Measurements from ENCODE around the gene HYI. TPM values are rescaled to one million over a fixed set of nuclear protein-coding genes. Genes with fewer than 3 reads are reported as not detected.

The HYI gene
- total and polyA plus RNA-seq, 2 of the 8 experiments (the other 6 are each of a cell fraction or from before 2014, with no cell fraction given), result 14.4 to 17.7 TPM

- H3K18ac ChIP-seq (ENCODE audit: extremely low read depth, low read length), result no peak overlapping the region
- no peak overlapping the region for H4K5ac ChIP-seq (ENCODE audit: insufficient read length, low read depth, low read length)
- no peaks in the 10 kb centered on the region for H3K4me1 ChIP-seq (replicated peaks in 1 of 4; ENCODE audit: control insufficient read depth in 3 of 4, insufficient read depth in 4 of 4, low read length in 3 of 4)
- H4K91ac ChIP-seq (replicated peaks; ENCODE audit: insufficient read length, low read length), result no peak overlapping the region
- H2AK5ac ChIP-seq (ENCODE audit: low read depth, low read length), result no peak overlapping the region
- H4K8ac ChIP-seq (ENCODE audit: extremely low read depth, insufficient read depth, low read length), result no peak overlapping the region; the same call in 1 of the 2 replicates
- no peak overlapping the region for H2BK15ac ChIP-seq (ENCODE audit: low read length)
- no peaks in the 10 kb centered on the region for H3K79me1 ChIP-seq (ENCODE audit: low read depth, low read length)
- H3K36me3 ChIP-seq (ENCODE audit: control insufficient read depth in 2 of 4, insufficient read depth in 4 of 4, low read length in 3 of 4), result peaks cover 0 to 15% (median 6%) of the 10 kb centered on the region in 4 experiments; a peak in 6 of 8 replicates
- CTCF ChIA-PET (ENCODE audit: partially characterized antibody), result interaction anchor here (0.9 to 4.8 kb wide), 4 partner anchors 11 to 181 kb away, joined by 3 to 19 read pairs (median 3); no protein-coding TSS in a partner anchor
- no peak overlapping the region for H3K23ac ChIP-seq (ENCODE audit: insufficient read length)
- no peak overlapping the region for H2BK120ac ChIP-seq (replicated peaks; ENCODE audit: low read depth, low read length)
- H3K56ac ChIP-seq (replicated peaks; ENCODE audit: insufficient read length, low read depth, low read length), result no peak overlapping the region
- TF ChIP-seq RXRA (IDR thresholded peaks at IDR 0.05; ENCODE audit: insufficient read depth, low read depth, low read length), result no peak
- POLR2A ChIA-PET (ENCODE audit: partially characterized antibody), result interaction anchor here (0.8 to 1.3 kb wide), 5 partner anchors 9 to 31 kb away, joined by 3 to 6 read pairs (median 3); partner anchors contain the start of gene HYI
- H3K4me2 ChIP-seq (ENCODE audit: insufficient read depth in 1 of 2, low read depth in 2 of 2, low read length in 2 of 2), result no peak overlapping the region
- H3K4ac ChIP-seq (replicated peaks; ENCODE audit: insufficient read length, low read depth, low read length), result no peak overlapping the region
- peaks cover 0 to 4% of the 10 kb centered on the region in 2 experiments for H4K20me1 ChIP-seq (replicated peaks in 1 of 2; ENCODE audit: control insufficient read depth in 1 of 2, insufficient read depth in 2 of 2, low read length in 2 of 2)
- no peak overlapping the region for H2BK12ac ChIP-seq (ENCODE audit: low read depth, low read length)
- WGBS, 2 experiments (ENCODE audit: extremely low coverage in 1 of 2, insufficient coverage in 1 of 2, insufficient read length in 1 of 2, insufficient replicate concordance in 2 of 2, low coverage in 1 of 2, low lambda C conversion rate in 2 of 2, missing lambda C conversion rate in 1 of 2), result 84% methylated on average over 3 of the region's 3 CpGs; no CpG with 5 or more reads in 1 of the 2 experiments
- no peaks in the 10 kb centered on the region for H3K23me2 ChIP-seq (ENCODE audit: low read depth, low read length)
- no peak overlapping the region for H3K9ac ChIP-seq (replicated peaks in 1 of 4; ENCODE audit: extremely low read depth in 1 of 4, low read depth in 3 of 4, low read length in 3 of 4)
- no peak overlapping the region for H3K14ac ChIP-seq (ENCODE audit: insufficient read length)
- no peaks in the 10 kb centered on the region for H3K79me2 ChIP-seq (ENCODE audit: control insufficient read depth in 1 of 2, insufficient read depth in 2 of 2, low read length in 2 of 2)
- no peak overlapping the region for H3K4me3 ChIP-seq (ENCODE audit: extremely low read depth in 1 of 4, insufficient read depth in 2 of 4, low read depth in 3 of 4, low read length in 4 of 4)
- DNase-seq (ENCODE audit: low read depth in 1 of 2, low spot score in 2 of 2) (no peak), FAIRE-seq (no peak)
- no peak overlapping the region for H2AFZ ChIP-seq (ENCODE audit: low read length)
- no peaks in the 10 kb centered on the region for H3K27me3 ChIP-seq (replicated peaks in 1 of 4; ENCODE audit: control insufficient read depth in 3 of 4, extremely low read depth in 1 of 4, insufficient read depth in 3 of 4, low read length in 3 of 4)
- H2BK5ac ChIP-seq (ENCODE audit: low read depth, low read length), result no peak overlapping the region
- H3K9me3 ChIP-seq (ENCODE audit: insufficient read depth in 2 of 2, low read depth in 1 of 2, low read length in 1 of 2), result no peaks in the 10 kb centered on the region
- H2BK20ac ChIP-seq (ENCODE audit: low read length), result no peak overlapping the region
- no peak overlapping the region for H3K27ac ChIP-seq (ENCODE audit: low read depth, low read length)
Measured at GRCh38 chr1:43438006-43438405, 15.7 kb downstream of the HYI start.
